Measurements from ENCODE around the gene CIDEA. TPM values are rescaled to one million over a fixed set of nuclear protein-coding genes. Genes with fewer than 3 reads are reported as not detected.
"Not testable (repeated sequence)": the region's sequence is repeated elsewhere in the genome, so short reads cannot be mapped to it uniquely, and the experiment has no call there.

Gene CIDEA
- 1.5 and 5.6 TPM in 2 replicates for total RNA-seq

- no peak within 1 kb of the TSS for H3K4me3 ChIP-seq (ENCODE audit: low read depth, low read length)
- TF ChIP-seq CTCF (conservative IDR thresholded peaks at IDR 0.05; ENCODE audit: low read depth, low read length) = no peak
- no peak for DNase-seq (ENCODE audit: low read depth)
Observed at GRCh38 chr18:12254136-12254819, at the start of gene CIDEA. Gene CIDEA (plus strand): TSS chr18:12254361. CDS start chr18:12254384, 23 bp downstream.

- H3K4me3 ChIP-seq (ENCODE audit: low read depth, low read length); DNase-seq (ENCODE audit: low read depth): not testable (repeated sequence)
Observed at GRCh38 chr18:12208296-12209153, 45.6 kb upstream of the CIDEA start.

- not testable (repeated sequence) for DNase-seq (ENCODE audit: low read depth); H3K4me3 ChIP-seq (ENCODE audit: low read depth, low read length)
Observed at GRCh38 chr18:12212308-12212707, 41.9 kb upstream of the CIDEA start.

GRCh38 chr18:12214296-12215005 is 39.7 kb upstream of the CIDEA start:
- not testable (repeated sequence) for H3K4me3 ChIP-seq (ENCODE audit: low read depth, low read length); DNase-seq (ENCODE audit: low read depth)

- DNase-seq (ENCODE audit: low read depth); H3K4me3 ChIP-seq (ENCODE audit: low read depth, low read length): not testable (repeated sequence)
Observed at GRCh38 chr18:12216471-12216870, 37.7 kb upstream of the CIDEA start.

- H3K4me3 ChIP-seq (ENCODE audit: low read depth, low read length); DNase-seq (ENCODE audit: low read depth): not testable (repeated sequence)
Observed at GRCh38 chr18:12218603-12219002, 35.6 kb upstream of the CIDEA start.

- DNase-seq (ENCODE audit: low read depth); H3K4me3 ChIP-seq (ENCODE audit: low read depth, low read length): not testable (repeated sequence)
Observed at GRCh38 chr18:12222041-12222440, 32.1 kb upstream of the CIDEA start.

- H3K4me3 ChIP-seq (ENCODE audit: low read depth, low read length); DNase-seq (ENCODE audit: low read depth): not testable (repeated sequence)
Observed at GRCh38 chr18:12223326-12223725, 30.8 kb upstream of the CIDEA start.

GRCh38 chr18:12226807-12227206 is 27.4 kb upstream of the CIDEA start:
- not testable (repeated sequence) for DNase-seq (ENCODE audit: low read depth); H3K4me3 ChIP-seq (ENCODE audit: low read depth, low read length)

- DNase-seq (ENCODE audit: low read depth); H3K4me3 ChIP-seq (ENCODE audit: low read depth, low read length): not testable (repeated sequence)
Observed at GRCh38 chr18:12227399-12228186, 26.6 kb upstream of the CIDEA start.

- not testable (repeated sequence) for DNase-seq (ENCODE audit: low read depth); H3K4me3 ChIP-seq (ENCODE audit: low read depth, low read length)
Observed at GRCh38 chr18:12228308-12228707, 25.9 kb upstream of the CIDEA start.

- DNase-seq (ENCODE audit: low read depth) = not testable (repeated sequence)
Observed at GRCh38 chr18:12230561-12230960, 23.6 kb upstream of the CIDEA start.

More at GRCh38 chr18:12230561-12230960, 23.6 kb upstream of the CIDEA start:
- H3K4me3 ChIP-seq (ENCODE audit: low read depth, low read length) = not testable (repeated sequence)

Data from epithelial cell of proximal tubule (primary cell).